ENCODE results near the gene PTPRM.

PTPRM gene

GRCh38 chr18:8238507-8238906 lies 671.4 kb downstream of the PTPRM start:
- DNase-seq (ENCODE audit: low read depth), result no peak

- DNase-seq (ENCODE audit: low read depth), result no peak
Observed at GRCh38 chr18:8241731-8242130, 674.6 kb downstream of the PTPRM start.

- no peak for DNase-seq (ENCODE audit: low read depth)
Observed at GRCh38 chr18:8242151-8242696, 675.1 kb downstream of the PTPRM start.

DNA sequence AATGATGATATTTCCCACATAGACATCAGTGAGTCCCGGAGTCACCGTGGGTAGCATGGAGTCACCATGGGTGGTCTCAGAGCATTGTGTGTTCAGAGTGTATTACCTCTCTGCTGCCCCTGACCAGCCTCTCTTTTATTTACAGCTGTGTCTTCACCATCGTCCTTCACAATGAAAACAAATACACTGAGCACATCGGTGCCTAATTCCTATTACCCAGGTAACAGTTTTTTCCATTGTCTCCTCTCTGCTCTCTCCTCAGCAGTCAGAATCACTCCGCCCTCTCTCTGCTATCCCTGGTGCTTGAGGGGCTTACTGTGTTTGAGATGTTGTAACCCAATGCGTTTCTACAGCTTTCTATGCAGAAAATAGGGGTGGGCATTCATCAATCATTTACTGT lies 680.6 kb downstream of the PTPRM start:
- no peak for DNase-seq (ENCODE audit: low read depth)

DNA sequence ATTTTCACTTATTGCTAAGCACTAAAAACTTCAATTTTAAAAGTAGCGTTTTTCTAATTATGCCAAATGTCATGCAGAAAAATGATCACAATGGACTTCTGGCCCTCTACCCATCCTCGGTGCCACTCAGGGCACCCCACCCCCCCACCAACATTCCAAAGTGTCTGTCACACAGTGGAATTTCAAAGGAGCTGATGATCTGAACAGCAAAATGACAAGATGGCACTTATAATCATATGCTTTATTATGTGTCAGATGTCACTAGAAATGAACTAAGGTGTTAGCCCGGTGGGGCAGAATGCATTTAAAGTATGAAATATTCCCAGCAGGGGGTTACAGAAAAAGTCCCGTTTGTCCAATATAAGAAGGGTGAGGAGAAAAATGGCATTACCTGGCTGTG lies 681.5 kb downstream of the PTPRM start:
- no peak for DNase-seq (ENCODE audit: low read depth)

DNA sequence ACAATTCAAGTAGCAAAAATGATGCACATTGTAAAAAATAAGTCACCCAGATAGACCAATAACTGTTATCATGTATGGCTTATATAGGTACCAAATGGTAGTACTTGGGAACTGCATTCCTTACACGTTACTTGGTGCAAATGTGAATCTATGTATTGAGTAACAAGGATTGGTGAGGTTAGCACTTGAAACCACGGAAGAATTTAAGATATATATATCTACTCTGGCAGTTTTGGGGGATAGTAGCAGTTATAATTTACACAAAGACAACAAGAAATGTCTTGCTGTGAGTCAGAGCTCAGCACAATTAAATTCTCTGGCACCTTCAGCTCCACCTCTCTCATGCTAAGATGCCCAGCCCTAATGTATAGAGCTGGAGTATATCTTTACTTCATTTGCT lies 682.7 kb downstream of the PTPRM start:
- no peak for DNase-seq (ENCODE audit: low read depth)

- no peak for DNase-seq (ENCODE audit: low read depth)
Observed at GRCh38 chr18:8252371-8252770, 685.3 kb downstream of the PTPRM start.

DNA sequence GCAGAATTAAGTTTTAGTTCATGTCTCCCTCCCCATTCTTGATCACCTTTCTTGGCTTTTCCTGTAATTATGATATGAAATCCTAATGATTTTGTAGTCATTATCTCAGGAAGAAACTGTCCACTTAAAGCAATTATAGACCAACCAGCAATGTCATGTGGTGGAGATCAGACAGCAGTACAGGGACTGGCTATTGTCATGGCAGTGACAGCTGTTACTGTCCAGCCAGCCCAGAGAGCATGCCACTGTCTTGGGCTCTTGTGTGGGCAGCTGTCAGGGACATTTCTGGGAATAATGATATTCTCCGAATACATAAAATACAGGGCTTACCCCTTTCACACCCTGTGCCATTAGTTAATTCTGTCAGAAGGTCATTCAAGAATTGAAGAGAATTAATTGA lies 686.8 kb downstream of the PTPRM start:
- no peak for DNase-seq (ENCODE audit: low read depth)

GRCh38 chr18:8254654-8255053 lies 687.5 kb downstream of the PTPRM start:
- DNase-seq (ENCODE audit: low read depth), result no peak

DNA sequence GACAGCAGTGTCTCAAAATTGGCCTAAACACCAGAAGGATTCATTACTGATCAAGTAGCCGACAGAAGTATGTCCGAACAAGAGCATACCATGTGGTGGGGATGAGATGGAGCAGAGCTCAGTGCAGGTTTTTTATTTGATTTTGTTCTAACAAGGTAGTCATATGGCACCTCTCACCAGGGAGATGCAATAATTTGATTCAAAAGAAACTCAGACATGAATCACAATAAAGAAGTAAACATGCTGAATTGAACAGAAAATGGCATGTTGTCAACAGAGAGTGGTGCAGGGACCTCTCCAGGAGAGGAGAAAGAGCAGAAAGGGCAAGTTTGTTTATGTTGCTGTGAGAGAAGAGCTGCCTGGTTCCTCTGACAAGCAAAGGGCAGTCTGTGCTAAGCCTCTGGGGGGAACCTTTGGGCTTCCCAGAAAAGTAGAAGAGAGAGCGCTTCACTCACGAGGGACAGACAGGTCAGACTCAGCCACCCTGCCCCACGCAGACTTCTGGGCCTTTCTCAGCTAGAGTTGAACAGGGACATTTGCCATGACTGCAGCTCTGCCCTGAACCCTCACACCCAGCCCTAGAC lies 690.8 kb downstream of the PTPRM start:
- DNase-seq (ENCODE audit: low read depth), result no peak

DNA sequence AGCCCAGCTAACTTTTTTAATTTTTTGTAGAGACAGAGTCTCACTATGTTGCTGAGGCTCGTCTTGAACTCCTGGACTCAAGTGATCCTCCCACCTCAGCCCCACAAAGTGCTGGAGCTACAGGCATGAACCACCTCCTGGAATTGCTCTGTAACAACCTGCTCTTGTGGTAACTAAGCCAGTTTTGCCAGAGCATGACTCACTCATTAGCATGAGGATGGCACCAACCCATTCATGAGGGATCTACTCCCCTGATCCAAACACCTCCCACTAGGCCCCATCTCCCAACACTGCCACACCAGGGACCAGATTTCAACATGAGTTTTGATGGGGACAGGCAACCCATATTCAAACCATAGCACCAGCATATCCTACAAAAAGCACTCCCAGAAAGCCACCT lies 693.2 kb downstream of the PTPRM start:
- DNase-seq (ENCODE audit: low read depth), result no peak

DNA sequence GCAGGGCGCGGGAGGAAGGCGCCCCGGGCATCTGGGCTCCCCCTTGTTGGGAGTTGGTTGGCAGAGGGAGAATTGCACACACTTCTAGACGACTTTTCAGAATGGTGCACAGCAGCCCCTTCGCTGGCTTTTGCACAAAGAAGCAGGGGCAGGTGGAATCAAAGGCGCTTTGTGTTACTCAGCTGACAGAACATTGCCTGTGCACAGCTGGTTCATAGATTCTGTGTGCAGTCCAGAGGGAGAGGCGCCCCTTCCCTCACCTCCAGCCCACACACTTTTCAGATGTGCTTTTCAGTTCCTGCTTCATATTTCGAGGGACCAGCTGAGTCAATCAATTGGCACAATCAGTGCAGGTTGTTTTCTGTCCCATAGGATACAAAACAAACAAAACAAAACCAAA lies 693.7 kb downstream of the PTPRM start:
- DNase-seq (ENCODE audit: low read depth), result no peak

DNA sequence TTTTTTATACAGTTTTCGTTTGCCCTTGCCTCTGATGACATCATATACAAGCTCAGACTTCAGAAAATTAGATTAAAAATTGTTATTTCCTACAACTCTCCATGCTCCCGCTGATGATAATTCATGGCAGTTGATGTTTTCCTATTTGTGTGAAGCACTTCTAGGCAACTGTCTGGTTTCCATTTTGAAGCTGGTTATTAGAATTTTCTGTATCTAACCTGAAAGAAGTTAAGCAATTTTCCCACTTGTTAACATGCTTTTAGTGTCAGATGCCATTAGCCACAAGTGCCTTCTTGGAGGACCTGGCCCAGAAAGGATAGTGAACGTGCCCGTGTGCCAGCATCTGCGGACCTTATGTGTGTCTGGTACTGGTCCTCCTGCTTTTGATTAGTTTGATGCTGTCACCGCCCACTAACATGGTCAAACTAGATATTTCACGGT lies 694.6 kb downstream of the PTPRM start:
- DNase-seq (ENCODE audit: low read depth), result no peak

DNA sequence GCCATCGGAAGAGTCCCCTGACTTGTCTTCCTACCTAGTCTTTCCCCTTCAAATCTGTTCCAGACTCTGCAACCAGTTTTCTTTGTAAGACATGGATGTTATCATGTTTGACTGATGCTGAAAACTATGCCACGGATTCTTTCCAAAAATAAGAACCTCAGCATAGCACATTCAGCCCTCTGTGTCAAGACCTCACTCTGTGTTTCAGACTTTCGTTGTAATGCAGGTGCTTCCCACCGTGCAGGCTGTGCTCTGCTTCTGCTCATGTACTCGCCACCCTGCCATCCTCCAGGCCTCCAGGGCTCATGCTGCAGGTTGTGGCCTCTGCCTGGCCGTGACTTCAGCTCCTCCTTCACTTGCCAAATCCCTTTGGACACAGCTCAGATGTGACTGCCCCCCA lies 695.1 kb downstream of the PTPRM start:
- no peak for DNase-seq (ENCODE audit: low read depth)

- DNase-seq (ENCODE audit: low read depth), result no peak
Observed at GRCh38 chr18:8264116-8264515, 697.0 kb downstream of the PTPRM start.

DNA sequence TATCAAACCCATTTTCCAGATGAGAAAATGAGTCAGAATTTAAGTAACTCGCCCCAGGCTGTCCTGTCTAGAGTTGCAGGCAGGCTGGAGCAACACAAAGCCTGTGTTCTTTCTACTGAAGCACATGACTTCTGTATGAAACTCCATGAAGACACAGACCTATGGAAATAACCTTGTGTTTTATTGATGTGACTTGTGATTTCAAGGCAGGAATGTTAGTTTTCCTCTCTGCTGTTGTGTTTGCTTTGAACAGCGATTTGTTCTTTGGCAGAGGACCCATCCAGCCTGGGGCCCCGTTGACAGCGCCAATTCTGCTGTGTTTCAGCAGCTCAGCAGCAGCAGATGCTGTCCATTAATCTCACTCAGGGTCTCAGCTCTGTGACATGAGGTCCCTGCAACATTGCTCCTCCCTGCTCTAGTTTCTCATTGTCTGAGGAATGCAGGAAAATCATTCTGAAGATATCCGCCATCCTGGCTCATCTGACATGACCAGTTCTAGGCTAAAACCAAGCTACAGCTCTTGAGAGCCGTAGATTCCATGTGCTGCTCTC lies 697.8 kb downstream of the PTPRM start:
- DNase-seq (ENCODE audit: low read depth), result no peak

- no peak for DNase-seq (ENCODE audit: low read depth)
Observed at GRCh38 chr18:8272254-8272653, 705.1 kb downstream of the PTPRM start.

DNA sequence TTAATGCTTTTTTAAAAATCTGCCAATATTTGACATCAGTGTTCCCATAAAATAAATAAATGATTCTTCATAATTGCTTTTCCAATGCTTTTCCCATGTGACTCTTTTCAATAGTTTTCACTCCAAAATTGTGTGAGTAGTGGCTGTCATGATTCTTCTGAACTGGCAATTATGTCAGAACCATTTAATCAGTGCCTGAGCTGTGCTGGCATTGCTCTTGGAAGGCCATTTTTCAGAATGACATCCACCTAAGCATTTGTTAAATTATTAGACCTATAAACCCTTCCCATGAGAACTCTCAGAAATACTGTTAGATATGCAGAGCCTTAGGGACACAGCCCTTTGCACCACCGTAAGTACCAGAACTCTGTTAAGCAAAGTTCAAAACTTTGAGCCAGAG lies 707.3 kb downstream of the PTPRM start:
- no peak for DNase-seq (ENCODE audit: low read depth)

- DNase-seq (ENCODE audit: low read depth), result no peak
Observed at GRCh38 chr18:8276406-8276805, 709.3 kb downstream of the PTPRM start.

- no peak for DNase-seq (ENCODE audit: low read depth)
Observed at GRCh38 chr18:8277270-8277669, 710.2 kb downstream of the PTPRM start.

DNA sequence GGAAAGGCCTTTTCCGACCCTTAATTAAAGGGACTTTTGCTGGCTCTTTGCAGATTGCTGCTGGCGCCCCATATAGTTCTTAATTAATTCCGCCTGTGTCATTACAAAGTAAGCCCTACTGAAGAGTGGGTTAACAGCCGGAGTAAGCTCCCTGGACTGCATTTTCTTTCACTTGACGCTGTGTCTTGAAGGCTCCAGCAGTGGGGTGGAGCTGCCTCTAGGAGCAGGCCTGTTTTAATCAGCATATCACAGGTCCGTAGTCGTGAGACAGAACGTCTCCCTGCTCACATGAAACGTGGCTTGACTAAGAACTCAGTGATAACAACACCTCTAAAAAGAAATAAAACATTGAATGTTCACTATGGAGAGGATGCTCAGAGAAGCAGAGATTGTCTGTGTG lies 712.2 kb downstream of the PTPRM start:
- DNase-seq (ENCODE audit: low read depth), result no peak

- DNase-seq (ENCODE audit: low read depth), result no peak
Observed at GRCh38 chr18:8279781-8280330, 712.7 kb downstream of the PTPRM start.

DNA sequence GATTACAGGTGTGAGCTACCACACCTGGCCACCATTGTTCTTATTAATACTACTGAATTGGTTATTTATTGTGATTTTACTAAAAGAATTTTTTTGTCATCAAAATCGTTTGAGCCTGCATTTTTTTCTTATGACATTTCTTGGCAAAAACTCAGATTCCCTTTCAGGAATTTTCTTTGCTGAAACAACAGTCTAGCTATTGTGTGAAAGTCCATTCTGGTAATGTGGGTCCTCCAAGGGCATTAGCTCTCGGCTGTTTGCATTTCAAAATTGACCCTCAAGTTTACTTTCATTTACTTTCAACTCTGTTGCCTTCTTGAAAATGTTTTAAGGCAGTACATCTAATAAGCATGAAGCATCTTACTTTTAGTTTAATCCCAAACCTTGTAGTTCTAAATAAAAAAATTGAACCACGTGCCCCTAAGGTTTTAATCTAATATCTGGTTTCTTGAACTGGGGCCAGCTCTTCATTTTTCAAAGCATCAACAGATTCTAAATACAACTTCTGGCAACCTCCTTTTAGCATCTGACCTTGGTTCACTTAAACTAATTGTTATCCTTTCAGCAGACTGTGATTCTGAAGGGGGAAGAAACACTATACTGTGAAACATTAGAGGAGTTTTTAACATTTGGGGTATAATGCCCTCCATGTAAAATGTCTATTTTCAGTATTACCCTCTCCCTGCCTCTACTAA lies 716.9 kb downstream of the PTPRM start:
- DNase-seq (ENCODE audit: low read depth), result no peak

All from stimulated activated CD8-positive, alpha-beta memory T cell treated with anti-CD3 and anti-CD28 coated beads, Interleukin-4, amount 100 ng/mL, for 24 hours (primary cell).